GM19395 (cell line): ENCODE data around the gene TMEM91.
"Not testable (repeated sequence)": the region's sequence is repeated elsewhere in the genome, so short reads cannot be mapped to it uniquely, and the experiment has no call there.

Experiments
- ATAC-seq: cut with Tn5 transposase; IDR thresholded peaks from one replicate; pipeline ENCODE4 v1.9.1; 2021; ENCODE audit warnings: mild to moderate bottlenecking, moderate library complexity; ENCODE audit not compliant: unreplicated experiment

Gene TMEM91

DNA sequence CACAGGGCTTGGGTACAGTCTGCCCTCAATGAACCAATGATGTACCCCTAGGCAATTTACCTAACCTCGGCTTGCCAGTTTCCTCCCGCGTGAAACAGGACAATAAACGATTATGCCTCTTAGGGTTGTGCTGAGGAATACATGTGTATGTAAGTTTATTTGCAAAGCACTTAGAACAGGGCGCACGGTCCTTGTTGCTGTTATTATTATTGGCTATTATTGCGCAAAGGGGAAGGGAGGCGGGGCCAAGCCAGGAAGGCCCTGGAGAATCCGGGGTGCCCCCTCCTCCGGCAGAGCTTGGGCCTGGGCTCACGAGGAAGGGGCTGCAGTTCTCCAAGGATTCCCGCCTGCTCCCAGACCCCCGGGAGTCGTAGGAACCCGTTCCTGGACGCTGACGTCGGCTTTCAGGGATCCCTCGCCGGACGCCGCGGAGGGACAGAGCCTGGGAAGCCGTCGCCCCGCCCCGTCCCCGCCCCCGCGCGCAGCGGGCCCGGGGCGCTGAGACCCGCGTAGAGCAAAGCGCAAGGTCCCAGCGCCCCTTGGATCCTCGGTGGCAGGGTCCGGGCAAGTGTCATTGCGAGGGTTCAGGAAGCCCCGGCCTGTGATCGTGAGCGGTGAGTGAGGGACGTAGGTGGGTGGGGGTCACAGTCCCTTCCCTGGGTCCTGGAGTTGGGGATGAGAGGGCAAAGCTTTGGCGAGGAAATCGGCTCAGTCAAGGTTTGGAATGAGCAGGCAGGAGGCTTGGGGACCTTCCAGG is at the start of gene TMEM91:
Gene TMEM91, plus strand, starts transcription at position 293 of the 757 bp plus-strand sequence. CDS start 1,777 bp downstream, outside the sequence.
- no peak for ATAC-seq

DNA sequence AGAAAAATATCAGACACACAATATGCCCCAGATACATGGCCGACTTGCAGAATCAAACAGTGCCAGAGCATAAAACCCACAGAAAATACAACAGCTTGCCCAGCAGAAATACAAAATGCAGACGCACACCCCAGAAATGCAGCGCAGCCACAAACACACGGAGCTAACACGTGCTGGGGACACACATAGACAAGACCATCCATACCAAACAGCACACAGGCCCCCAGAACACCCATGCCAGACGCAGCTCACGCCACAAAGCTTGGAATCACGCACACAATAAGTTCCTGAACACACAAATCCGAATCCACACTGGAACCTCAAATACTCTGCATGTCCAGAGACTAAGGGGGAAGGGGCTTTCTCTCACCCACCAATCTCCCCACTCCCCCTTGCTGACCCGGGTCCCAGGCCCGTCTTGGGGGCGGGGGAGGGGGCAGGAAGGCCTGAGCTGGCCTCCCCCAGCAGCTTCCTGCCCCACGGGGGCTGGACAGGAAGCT is 49.2 kb upstream of the TMEM91 start:
- peak; percentile 15 for ATAC-seq

- ATAC-seq = peak; percentile 53
Observed at GRCh38 chr19:41327576-41328156, 48.7 kb upstream of the TMEM91 start.

DNA sequence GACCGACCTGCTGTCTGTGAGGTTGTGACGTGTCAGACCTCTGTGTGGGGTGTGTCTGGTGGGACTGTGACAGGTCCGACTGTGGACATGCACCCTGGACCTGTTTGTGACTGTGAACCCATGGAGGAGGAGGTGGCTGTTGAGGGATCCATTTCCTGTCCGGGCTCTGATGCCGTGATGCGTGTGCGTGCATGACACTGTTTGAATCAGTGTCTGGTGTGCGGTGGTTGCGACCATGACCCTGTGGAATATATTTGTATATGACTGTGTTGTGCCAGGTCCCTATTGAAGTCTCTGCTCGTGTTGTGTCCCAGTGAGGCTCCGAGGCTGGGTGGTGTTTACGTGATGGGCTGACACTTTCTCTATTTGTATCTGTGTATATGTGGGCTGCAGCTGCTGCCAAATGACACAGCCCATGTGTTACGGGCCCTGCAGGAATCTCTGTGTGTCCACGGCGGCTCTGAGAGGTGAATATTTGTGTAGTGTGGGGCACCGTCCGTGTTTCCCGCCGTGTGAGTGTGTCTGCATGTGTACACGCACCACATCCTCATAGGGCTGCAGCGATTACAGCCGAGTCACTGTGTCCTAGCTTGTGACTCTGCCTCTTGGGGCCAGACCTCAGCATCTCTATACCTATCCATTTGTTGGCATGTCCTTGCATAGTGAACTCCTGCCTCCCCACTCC is 48.0 kb upstream of the TMEM91 start:
- no peak for ATAC-seq

- no peak for ATAC-seq
Observed at GRCh38 chr19:41328842-41329225, 47.5 kb upstream of the TMEM91 start.

DNA sequence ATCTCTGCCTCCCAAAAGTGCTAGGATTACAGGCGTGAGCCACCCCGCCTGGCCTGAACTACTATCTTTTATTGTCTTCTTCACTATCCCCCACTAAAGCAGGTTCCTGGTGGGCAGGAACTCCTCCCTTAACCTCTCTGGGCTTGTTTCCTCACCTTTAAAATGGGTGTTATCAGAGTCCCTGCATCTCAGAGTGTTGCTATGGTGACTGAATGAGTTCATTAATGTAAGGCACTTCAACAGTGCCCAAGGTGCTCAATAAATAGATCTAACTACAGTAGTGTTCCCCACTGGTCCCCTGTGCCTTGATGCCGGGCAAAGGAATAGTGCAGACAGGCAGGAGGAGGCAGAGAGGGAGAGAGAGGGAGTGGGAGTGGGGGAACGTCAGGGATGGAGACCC is 45.9 kb upstream of the TMEM91 start:
- ATAC-seq = no peak

DNA sequence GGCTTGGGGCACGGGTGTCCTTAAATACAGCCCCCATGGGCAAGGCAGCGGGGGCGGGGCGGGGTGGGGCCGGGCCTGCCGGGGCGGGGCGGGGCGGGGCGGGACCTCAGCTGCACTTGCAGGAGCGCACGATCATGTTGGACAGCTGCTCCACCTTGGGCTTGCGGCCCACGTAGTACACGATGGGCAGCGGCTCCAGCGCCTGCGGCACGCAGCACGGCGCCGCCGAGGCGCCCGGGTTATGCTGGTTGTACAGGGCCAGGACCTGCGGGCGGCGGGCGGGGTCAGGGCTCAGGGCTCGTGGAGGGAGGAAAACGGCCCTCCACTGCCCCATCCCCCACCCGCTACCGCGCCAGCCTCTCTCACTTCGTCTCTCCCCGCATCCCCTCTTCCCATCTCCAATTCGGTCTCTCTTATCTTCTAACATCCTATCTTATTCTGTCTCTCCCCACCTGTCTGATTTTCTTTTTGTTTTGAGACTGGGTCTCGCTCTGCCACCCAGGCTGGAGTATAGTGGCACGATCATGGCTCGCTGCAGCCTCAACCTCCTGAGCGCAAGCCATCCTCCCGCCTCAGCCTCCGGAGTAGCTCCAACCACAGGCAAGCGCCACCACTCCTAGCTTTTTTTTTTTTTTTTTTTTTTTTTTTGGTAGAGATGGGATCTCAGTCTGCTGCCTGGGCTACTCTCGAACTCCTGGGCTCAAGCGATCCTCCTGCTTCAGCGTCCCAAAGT is 45.2 kb upstream of the TMEM91 start:
- ATAC-seq = no peak

DNA sequence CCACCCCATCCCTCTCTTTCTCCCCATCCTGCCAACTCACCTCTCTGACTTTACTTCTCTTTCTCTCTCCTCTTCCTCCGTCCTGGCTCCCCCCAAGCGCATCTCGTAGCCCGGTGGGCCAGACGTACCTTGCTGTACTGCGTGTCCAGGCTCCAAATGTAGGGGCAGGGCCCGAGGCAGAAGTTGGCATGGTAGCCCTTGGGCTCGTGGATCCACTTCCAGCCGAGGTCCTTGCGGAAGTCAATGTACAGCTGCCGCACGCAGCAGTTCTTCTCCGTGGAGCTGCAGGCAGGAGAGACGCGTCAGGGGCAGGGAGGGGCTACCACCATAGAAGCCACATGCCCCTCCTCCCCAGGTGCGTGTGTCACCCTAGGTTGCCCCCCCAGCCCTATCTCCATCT is 44.3 kb upstream of the TMEM91 start:
- no peak for ATAC-seq

- no peak for ATAC-seq
Observed at GRCh38 chr19:41332468-41332867, 43.9 kb upstream of the TMEM91 start.

DNA sequence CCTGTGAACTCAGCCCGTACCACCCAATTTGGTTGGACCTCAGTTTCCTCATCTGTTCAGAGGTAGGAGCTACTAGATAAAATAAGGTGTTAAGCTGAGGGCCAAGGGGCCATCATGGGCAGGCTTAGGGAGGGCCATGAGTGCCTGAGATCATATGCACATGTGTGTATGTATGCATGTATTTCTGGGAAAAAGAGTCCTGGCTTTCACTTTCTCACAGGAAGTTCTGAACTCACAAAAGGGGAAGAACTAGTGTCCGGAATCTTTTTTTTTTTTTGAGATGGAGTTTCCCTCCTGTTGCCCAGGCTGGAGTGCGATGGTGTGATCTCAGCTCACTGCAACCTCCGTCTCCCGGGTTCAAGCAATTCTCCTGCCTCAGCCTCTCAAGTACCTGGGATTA is 41.5 kb upstream of the TMEM91 start:
- ATAC-seq = no peak

DNA sequence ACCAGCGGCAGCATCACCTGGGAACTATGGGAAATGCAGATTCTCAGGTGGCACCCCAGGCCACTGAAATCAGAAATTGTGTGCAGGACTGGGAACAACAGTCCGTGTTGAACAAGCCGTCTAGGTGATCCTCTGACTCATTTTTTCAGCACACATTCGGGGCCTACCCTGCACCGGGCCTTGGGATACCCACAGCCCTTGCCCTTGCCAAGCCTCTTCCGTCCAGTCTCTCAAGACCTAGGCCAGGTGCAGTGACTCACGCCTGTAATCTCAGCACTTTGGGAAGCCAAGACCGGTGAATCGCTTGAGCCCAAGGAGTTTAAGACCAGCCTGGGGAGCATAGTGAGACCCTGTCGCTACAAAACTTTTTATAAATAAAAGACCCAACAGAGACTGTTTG is 40.9 kb upstream of the TMEM91 start:
- no peak for ATAC-seq

DNA sequence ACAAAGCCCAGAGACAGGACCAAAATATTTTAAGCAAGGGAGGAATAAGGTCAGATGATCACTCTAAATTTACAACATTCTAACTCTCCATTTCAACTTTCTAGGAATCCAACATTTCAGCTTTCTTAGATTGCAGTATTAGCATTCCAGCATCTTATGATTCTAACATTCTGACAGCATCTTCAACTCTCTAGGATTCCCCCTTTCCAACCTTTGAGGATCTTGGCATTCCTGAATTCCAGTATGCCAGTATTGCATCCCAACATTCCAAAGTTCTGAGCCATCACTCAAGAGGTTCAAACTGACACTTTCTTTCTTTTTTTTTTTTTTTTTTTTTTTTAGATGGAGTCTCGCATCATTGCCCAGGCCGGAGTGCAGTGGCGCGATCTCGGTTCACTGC is 36.4 kb upstream of the TMEM91 start:
- no peak for ATAC-seq

DNA sequence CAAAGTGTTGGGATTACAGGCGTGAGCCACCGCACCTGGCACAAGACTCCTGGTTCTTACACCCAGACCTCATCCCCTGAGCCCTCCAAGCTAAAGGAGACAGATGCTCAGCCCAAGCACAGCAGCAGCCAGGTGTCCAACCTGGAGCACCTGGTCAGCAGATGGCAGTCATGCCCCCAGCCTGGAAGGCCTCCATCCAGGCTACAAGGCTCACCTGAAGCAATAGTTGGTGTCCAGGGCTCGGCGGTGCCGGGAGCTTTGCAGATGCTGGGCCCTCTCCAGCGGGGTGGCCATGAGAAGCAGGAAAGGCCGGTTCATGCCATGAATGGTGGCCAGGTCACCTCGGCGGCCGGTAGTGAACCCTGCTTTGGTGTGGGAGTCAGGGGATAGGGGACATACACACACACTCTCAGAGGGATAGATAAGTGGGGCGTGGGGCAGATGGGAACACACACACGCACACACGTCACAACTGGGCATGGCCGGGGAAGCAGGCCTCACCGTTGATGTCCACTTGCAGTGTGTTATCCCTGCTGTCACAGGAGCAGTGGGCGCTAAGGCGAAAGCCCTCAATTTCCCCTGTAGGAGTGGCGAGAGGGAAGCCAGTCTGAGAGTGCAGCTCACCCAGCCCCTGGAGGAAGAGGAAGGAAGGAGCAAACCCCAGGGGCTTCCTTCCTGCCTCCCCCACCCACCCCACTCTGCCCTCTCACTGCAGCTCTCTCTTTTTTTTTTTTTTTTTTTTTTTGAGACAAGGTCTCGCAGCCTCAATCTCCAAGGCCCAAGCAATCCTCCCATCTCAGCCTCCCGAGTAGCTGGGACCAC is 34.5 kb upstream of the TMEM91 start:
- ATAC-seq = no peak

DNA sequence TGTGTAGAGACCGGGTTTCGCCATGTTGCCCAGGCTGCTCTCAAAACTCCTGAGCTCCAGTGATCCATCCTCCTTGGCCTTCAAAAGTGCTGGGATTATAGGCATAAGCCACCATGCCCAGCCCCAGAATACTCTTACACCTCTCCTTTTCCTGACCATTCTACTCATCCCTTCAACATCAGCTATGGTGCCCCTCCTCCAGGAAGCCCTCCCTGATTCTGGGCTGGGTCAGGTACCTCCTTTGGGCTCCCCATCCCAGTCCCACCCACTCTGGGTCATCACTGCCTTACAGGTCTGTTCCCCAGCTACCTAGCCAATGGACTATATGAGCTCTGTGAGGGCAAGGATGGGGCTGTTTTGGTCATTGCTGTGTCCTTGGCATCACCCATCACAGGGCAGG is 32.2 kb upstream of the TMEM91 start:
- ATAC-seq = no peak

DNA sequence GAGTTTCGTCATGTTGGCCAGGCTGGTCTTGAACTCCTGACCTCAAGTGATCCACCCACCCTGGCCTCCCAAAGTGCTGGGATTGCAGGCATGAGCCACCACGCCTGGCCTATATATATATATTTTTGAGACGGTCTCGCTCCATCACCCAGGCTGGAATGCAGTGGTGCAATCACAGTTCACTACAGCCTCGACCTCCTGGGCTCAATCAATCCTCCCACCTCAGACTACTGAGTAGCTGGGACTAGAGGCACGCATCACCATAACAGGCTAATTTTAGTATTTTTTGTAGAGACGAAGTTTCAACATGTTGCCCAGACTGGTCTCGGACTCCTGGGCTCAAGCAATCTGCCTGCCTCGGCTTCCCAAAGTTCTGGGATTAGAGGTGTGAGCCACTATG is 29.4 kb upstream of the TMEM91 start:
- not testable (repeated sequence) for ATAC-seq

- ATAC-seq = no peak
Observed at GRCh38 chr19:41350735-41351338, 25.5 kb upstream of the TMEM91 start.

- ATAC-seq = peak; percentile 37
Observed at GRCh38 chr19:41351339-41352245, 24.7 kb upstream of the TMEM91 start.

DNA sequence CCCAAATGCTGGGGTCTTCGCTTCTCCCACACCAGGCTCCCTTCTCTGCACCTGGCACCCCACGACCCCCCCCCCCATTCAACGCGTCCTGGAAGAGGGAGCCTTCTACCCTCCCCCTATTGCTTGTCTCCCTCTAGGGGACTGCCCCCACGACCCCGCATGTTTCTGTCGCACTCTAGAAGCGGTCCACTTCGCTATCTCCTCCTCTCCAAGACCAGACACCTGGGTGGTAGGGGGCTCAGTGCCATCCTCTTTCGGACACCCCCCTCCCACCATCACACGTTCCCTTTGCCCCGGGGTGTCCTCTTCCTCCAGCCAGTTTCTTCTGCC is 24.1 kb upstream of the TMEM91 start:
- ATAC-seq = no peak
